Osteoblast (primary cell): ENCODE data around the gene PUDP. TPM values are rescaled to one million over a fixed set of nuclear protein-coding genes. Genes with fewer than 3 reads are reported as not detected.

Experiments used
- DNase-seq: peaks from one replicate; pipeline ENCODE4 v3.0.0; 2011; ENCODE audit warnings: low spot score, mixed read lengths; ENCODE audit not compliant: insufficient read length; ENCODE audit errors: missing footprints
- H2AFZ ChIP-seq: 2 replicates; pipeline ENCODE4 v1.6.0; 2011; ENCODE audit warnings: mild to moderate bottlenecking, low read length
- H3K27ac ChIP-seq: 2 replicates; pipeline ENCODE4 v1.5.1; 2011; ENCODE audit warnings: mild to moderate bottlenecking, low read depth, low read length, moderate library complexity
- H3K27me3 ChIP-seq: 2 replicates; pipeline ENCODE4 v1.6.0; 2012; ENCODE audit warnings: mild to moderate bottlenecking, control low read depth, inconsistent platforms, low read length, moderate library complexity; ENCODE audit not compliant: insufficient read depth
- H3K36me3 ChIP-seq: 2 replicates; pipeline ENCODE4 v1.5.1; 2011; ENCODE audit warnings: mild to moderate bottlenecking, low read length, control low read depth, moderate library complexity; ENCODE audit not compliant: insufficient read depth
- H3K4me1 ChIP-seq: 2 replicates; pipeline ENCODE4 v1.5.1; 2011; ENCODE audit warnings: mild to moderate bottlenecking, low read length, control low read depth, moderate library complexity; ENCODE audit not compliant: insufficient read depth
- H3K4me2 ChIP-seq: 2 replicates; pipeline ENCODE4 v1.6.0; 2011; ENCODE audit warnings: mild to moderate bottlenecking, low read length; ENCODE audit not compliant: insufficient read depth
- H3K4me3 ChIP-seq: fragments of 200-600 bp; sonication (generic); 3 replicates; pipeline ENCODE4 v1.5.1; 2012; ENCODE audit warnings: mild to moderate bottlenecking, low read length, inconsistent platforms; ENCODE audit not compliant: insufficient read depth
- H3K79me2 ChIP-seq: 2 replicates; pipeline ENCODE4 v1.6.0; 2012; ENCODE audit warnings: mild to moderate bottlenecking, low read length, control low read depth, inconsistent platforms; ENCODE audit not compliant: insufficient read depth
- H3K9me3 ChIP-seq: 2 replicates; pipeline ENCODE4 v1.5.1; 2011; ENCODE audit warnings: low read depth, low read length, control low read depth
- H4K20me1 ChIP-seq: 2 replicates; pipeline ENCODE4 v1.6.0; 2012; ENCODE audit warnings: mild to moderate bottlenecking, low read length, control low read depth; ENCODE audit not compliant: insufficient read depth
- total RNA-seq: library from RNA; depleted of rRNA; stranded (reverse); fragments of >200 nt; gene quantifications from 2 replicates; pipeline ENCODE4 v1.2.3, GENCODE V29; 2012
- TF ChIP-seq, protein P1 (sequence below): IDR thresholded peaks from 2 replicates; pipeline ENCODE4 v1.5.1; 2011; ENCODE audit warnings: mild to moderate bottlenecking, low read depth, low read length, moderate library complexity; ENCODE audit errors: extremely low read depth

The PUDP gene
- total RNA-seq, 1 donor = 6.5 TPM

- DNase-seq = no peak
- H3K79me2 ChIP-seq = no peaks in the 10 kb centered on the region
- no peaks in the 10 kb centered on the region for H3K9me3 ChIP-seq
- H3K27ac ChIP-seq = no peak overlapping the region
- H3K4me2 ChIP-seq = no peak overlapping the region
- peaks cover 16% of the 10 kb centered on the region for H3K4me1 ChIP-seq
- TF ChIP-seq, protein P1, sequence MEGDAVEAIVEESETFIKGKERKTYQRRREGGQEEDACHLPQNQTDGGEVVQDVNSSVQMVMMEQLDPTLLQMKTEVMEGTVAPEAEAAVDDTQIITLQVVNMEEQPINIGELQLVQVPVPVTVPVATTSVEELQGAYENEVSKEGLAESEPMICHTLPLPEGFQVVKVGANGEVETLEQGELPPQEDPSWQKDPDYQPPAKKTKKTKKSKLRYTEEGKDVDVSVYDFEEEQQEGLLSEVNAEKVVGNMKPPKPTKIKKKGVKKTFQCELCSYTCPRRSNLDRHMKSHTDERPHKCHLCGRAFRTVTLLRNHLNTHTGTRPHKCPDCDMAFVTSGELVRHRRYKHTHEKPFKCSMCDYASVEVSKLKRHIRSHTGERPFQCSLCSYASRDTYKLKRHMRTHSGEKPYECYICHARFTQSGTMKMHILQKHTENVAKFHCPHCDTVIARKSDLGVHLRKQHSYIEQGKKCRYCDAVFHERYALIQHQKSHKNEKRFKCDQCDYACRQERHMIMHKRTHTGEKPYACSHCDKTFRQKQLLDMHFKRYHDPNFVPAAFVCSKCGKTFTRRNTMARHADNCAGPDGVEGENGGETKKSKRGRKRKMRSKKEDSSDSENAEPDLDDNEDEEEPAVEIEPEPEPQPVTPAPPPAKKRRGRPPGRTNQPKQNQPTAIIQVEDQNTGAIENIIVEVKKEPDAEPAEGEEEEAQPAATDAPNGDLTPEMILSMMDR = no peak
- no peak overlapping the region for H3K4me3 ChIP-seq
- H3K27me3 ChIP-seq = no peaks in the 10 kb centered on the region
- H4K20me1 ChIP-seq = peaks cover 22% of the 10 kb centered on the region
- H3K36me3 ChIP-seq = peaks cover 11% of the 10 kb centered on the region
- H2AFZ ChIP-seq = no peak overlapping the region
Observed at GRCh38 chrX:7060444-7060843, 87.5 kb downstream of the PUDP start.

GRCh38 chrX:7059859-7060258 is 88.1 kb downstream of the PUDP start:
- Histone ChIP-seq H3K27ac (no peak overlapping the region), H4K20me1 (peaks cover 19% of the 10 kb centered on the region), H3K9me3 (no peaks in the 10 kb centered on the region), H2AFZ (no peak overlapping the region), H3K27me3 (no peaks in the 10 kb centered on the region), H3K4me3 (no peak overlapping the region), H3K4me2 (no peak overlapping the region), H3K36me3 (peaks cover 11% of the 10 kb centered on the region), H3K79me2 (no peaks in the 10 kb centered on the region), H3K4me1 (peaks cover 16% of the 10 kb centered on the region)
- no peak for DNase-seq
- TF ChIP-seq, protein P1 = no peak

DNA sequence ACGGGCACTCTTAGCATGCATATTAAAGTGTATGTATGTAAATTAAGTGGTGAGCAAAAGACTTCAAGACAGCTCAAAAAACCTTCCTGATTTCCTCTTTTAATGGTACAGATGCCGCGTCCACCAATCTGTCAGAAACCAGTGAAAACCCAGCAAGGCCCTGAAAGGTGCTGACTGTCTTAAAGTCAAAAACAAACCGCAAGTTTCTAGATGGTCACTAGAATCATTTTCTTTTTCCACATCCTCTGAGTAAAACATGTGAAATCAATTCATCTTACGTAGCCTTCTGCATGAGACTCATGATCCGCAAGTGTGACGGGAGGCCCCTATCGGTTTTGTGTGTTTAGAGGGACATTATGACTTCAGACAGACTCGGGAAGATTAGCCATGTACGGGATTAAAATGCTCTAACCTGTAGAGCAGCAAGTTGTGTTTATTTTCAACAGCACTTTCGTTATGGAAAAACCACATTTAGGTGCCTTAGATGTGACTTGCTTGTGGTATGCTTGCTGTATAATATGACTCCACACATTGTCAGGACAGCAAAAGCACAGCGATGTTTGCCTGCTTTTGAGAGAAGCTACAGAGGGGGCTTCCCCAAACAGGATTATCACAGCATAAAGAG is 88.6 kb downstream of the PUDP start:
- no peaks in the 10 kb centered on the region for H3K79me2 ChIP-seq
- no peak for DNase-seq
- no peaks in the 10 kb centered on the region for H3K27me3 ChIP-seq
- no peak overlapping the region for H2AFZ ChIP-seq
- no peak overlapping the region for H3K4me3 ChIP-seq
- H3K27ac ChIP-seq = no peak overlapping the region
- H3K9me3 ChIP-seq = no peaks in the 10 kb centered on the region
- H3K4me1 ChIP-seq = peaks cover 16% of the 10 kb centered on the region
- H3K36me3 ChIP-seq = peaks cover 11% of the 10 kb centered on the region
- peaks cover 19% of the 10 kb centered on the region for H4K20me1 ChIP-seq
- H3K4me2 ChIP-seq = no peak overlapping the region
- TF ChIP-seq, protein P1 = no peak

- no peaks in the 10 kb centered on the region for H3K4me1 ChIP-seq
- no peak overlapping the region for H2AFZ ChIP-seq
- H3K27me3 ChIP-seq = no peaks in the 10 kb centered on the region
- H3K9me3 ChIP-seq = no peaks in the 10 kb centered on the region
- no peak overlapping the region for H3K4me3 ChIP-seq
- H4K20me1 ChIP-seq = peaks cover 5% of the 10 kb centered on the region
- H3K27ac ChIP-seq = no peak overlapping the region
- TF ChIP-seq, protein P1 = no peak
- no peaks in the 10 kb centered on the region for H3K79me2 ChIP-seq
- H3K36me3 ChIP-seq = peaks cover 11% of the 10 kb centered on the region
- no peak for DNase-seq
- H3K4me2 ChIP-seq = no peak overlapping the region
Observed at GRCh38 chrX:7055386-7056137, 92.4 kb downstream of the PUDP start.
